Activated T-cell treated with anti-CD3 and anti-CD28 coated beads for 24 hours (primary cell): ENCODE measurements around the gene TMEM240.
"Not testable (repeated sequence)": the region's sequence is repeated elsewhere in the genome, so short reads cannot be mapped to it uniquely, and the experiment has no call there.

ENCODE experiments used
- DNase-seq: peaks from one replicate; pipeline ENCODE4 v3.0.0-alpha.2; 2020; ENCODE audit warnings: low read depth

Gene TMEM240

GRCh38 chr1:1494311-1494710, 46.1 kb downstream of the TMEM240 start:
- DNase-seq = not testable (repeated sequence)

GRCh38 chr1:1491601-1492000, 48.8 kb downstream of the TMEM240 start:
- DNase-seq = no peak

- DNase-seq = no peak
These were observed 49.7 kb downstream of the TMEM240 start for GRCh38 chr1:1490633-1491230.

GRCh38 chr1:1489861-1490260, 50.6 kb downstream of the TMEM240 start:
- DNase-seq = no peak

GRCh38 chr1:1489231-1489630, 51.2 kb downstream of the TMEM240 start:
- no peak for DNase-seq

- no peak for DNase-seq
These were observed 52.7 kb downstream of the TMEM240 start for GRCh38 chr1:1487701-1488100.

- not testable (repeated sequence) for DNase-seq
These were observed 54.6 kb downstream of the TMEM240 start for GRCh38 chr1:1485755-1486317.

GRCh38 chr1:1484976-1485750, 55.3 kb downstream of the TMEM240 start:
- not testable (repeated sequence) for DNase-seq
